Glomerular endothelial cell (primary cell): Measurements from ENCODE around the gene ELF5. TPM values are rescaled to one million over a fixed set of nuclear protein-coding genes. Genes with fewer than 3 reads are reported as not detected.

Experiments used
- DNase-seq: peaks from one replicate; pipeline ENCODE4 v3.0.0-alpha.2; 2011; ENCODE audit warnings: low read depth, low spot score; ENCODE audit errors: extremely low read depth
- total RNA-seq: library from RNA; depleted of rRNA; stranded (reverse); fragments of >200 nt; gene quantifications from 2 replicates; pipeline ENCODE4 v1.2.3, GENCODE V29; 2015

The ELF5 gene
- not detected in 2 replicates for total RNA-seq

GRCh38 chr11:34513682-34514449 lies at the start of gene ELF5:
Gene ELF5, minus strand, starts transcription at chr11:34513794. Its CDS starts 8,045 bp downstream, at chr11:34505749.
- no peak for DNase-seq

GRCh38 chr11:34562976-34563375 lies 49.4 kb upstream of the ELF5 start:
- DNase-seq: no peak

DNA sequence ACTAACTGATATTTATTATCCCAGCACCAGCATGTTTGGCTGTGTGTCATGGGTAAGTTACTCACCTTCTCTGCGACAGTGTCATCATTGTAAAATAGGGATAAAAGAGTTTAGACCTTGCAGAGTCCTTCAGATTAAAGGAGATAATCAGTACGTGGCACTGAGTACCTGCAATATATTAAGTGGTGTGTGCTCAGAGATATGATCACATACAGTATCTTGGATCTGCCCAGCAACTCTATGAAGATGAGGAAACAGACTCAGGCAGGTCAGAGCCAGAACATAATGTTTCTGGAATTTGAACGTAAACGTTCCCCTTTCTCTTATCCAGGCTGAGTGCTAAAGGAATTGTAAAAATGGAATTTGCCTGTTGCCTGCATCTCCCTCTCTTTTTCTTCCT lies 46.9 kb upstream of the ELF5 start:
- no peak for DNase-seq

DNA sequence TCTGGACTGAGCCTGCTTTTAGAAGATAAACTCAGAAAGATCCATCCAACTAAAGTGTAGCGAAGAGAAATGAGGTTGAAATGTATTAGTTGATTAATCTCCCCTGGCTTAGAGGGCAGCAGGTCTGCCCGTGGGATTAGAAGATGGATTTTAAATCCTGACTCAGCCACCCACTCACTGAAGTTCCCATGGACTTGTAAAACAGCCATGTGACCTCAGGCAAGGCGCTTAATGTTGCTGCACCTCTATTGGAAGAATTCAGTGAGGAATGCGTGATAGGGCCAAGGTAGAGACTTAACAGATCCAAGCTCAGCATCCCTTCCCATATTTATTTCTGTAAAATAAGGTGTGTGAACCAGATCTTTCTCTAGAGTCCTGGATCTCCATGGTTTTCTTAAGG lies 45.1 kb upstream of the ELF5 start:
- DNase-seq: no peak

DNA sequence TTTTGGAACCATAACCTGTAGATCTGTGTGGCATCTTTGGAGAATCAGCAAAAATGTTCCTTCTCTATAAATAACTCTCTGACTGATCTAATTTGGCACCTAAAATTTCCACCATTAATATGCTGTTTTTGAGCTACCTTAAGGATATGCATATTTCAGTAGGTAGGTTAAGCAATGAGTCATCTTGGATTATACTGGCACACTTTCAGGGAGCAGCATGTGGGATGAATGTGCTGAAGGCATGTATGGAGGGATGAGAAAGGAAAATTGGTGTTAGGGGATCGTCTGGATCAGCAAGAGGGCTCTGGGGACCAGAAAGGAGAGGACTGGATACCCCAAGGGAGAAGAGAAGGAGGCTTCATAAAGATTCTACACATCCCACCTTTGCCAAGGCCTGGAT lies 44.6 kb upstream of the ELF5 start:
- no peak for DNase-seq

- no peak for DNase-seq
Measured at GRCh38 chr11:34552270-34552669, 38.7 kb upstream of the ELF5 start.

GRCh38 chr11:34549271-34549670 lies 35.7 kb upstream of the ELF5 start:
- no peak for DNase-seq

DNA sequence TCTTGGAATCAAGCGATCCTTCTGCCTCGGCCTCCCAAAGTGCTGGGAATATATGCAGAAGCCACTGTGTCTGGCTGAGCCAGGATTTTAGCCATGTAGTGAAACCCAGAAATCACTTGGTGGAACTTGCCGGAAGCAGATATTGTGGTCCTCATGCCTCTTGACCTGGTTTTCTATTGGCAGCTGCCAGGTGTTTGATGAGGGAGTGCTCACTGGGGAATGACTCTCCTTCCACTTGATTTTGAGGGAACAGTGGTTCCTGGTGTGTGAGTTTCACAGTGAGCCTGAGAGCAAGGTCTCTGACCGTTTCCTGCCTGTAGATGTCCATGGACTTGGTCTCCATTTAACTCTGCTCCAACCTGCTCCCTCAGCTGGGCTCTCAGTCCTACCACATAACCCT lies 34.7 kb upstream of the ELF5 start:
- no peak for DNase-seq

DNA sequence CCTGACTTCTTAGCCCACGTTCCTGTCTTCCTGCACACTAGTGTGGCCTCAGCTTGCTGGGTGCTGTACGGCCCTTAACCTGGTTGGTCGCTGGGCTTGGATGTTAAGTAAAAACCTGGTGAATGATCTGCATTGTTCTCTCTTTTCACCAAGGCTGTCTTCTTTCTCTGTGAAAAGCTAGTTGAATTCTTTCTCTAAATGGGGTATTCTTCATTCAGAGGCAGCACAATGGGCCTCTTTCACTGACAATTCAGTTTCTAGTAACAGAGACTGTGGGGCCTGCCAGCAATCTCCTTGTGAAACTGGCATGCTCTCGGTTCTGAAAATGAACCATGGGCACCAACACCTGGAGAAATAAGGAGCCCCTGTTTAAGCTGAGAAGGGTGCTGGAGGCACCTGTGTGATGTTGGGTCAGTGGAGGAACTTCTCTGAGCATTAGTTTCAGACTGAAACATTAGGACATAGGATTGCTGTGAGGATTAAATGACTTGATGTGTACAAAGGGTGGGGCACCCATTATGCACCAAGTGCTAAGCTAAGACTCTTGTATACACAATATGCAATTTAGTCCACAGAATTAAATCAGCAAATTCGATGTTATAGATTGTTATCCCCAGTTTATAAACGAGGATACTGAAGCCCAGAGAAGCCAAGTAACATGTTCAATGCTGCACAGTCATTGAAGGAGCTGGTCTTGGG lies 33.1 kb upstream of the ELF5 start:
- no peak for DNase-seq

DNA sequence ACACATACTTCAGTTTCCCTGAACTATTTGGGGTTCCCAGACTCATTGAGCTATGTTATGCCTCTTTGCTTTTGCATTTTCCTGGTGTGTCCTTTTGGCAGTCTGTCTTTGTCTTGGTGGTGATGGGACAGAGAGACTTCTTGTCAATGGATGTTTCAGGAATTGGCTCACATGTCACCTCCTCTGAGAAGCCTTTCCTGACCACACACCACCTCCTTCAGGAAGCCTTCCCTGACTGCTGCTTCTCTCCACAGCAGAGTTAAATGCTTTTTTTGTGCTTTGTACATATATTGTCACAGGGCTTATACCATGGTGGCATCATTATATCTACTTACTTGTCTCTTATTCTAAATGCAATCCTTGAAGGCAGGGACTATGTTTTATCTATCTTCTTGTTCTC lies 28.5 kb upstream of the ELF5 start:
- DNase-seq: no peak

- no peak for DNase-seq
Measured at GRCh38 chr11:34540870-34541269, 27.3 kb upstream of the ELF5 start.

GRCh38 chr11:34537636-34538035 lies 24.0 kb upstream of the ELF5 start:
- DNase-seq: no peak

DNA sequence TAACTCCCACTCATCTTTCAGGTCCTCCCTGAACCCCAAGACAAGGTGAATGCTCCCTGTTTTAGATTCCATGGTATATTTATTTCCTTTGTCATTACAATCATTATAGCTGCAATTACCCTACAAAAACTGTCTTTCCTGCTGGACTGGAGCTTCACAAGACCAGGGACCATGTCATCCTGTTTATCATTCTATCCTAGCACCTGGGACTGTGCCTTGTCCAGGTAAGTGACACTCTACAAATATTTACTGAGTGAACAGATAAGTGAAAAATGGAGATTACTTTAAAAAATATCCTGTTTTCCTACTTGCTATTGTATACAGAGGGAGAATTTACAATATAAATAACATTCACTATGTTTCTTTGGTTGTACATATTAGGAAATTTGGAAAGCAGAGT lies 22.5 kb upstream of the ELF5 start:
- DNase-seq: no peak

DNA sequence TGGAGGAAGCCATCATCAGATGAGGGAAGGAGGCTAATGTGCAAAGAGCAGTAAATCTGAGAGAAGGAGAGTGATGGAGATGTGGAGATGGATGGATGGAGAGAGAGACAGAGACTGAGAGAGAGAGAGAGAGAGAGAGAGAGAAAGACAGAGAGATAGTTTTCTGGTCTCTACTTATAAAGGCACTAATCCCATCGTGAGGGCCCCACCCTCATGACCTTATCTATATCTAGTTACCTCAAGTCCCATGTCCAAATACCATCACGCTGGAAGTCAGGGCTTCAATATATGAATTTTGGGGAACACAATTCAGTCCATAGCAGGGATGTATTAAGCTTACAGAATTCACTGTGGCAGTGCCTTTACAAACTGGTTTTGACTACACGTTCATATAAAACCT lies 21.2 kb upstream of the ELF5 start:
- DNase-seq: no peak

DNA sequence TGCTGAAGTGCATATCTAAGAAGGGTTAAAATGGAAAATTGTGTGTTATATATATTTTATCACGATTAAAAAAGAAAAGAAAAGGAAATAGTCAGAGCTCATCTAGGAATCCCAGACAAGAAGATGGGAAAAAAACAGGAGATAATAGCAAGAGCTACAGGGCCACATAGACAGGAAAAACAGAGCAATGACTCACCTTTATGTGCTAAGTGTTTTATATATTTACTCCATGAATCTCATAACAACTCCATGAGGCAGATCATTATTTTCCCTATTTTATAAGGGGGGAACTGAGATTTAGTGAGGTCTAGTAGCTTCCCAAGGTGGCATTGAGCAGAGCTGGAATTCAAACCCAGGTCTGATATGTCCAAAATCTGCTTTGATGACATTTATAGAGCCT lies 18.1 kb upstream of the ELF5 start:
- DNase-seq: no peak

- no peak for DNase-seq
Measured at GRCh38 chr11:34530545-34531234, 17.1 kb upstream of the ELF5 start.

DNA sequence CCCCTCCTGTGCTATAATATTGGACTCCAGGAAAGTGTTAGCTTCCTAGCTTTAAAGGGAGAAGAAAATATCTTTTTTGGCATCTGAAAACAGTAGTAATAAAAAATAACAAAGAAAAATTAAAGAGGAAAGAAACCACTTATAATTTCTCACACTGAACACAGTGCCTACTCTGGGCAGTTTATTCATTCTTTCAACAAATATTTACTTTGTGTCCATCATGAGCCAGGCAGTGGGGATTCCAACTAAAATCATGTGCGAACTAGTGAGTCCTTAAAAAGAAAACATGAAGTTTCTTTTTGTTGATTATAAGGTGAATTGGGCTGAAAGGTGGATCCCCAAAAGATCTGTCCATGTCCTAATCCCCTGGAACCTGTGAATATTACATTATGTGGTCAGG lies 16.0 kb upstream of the ELF5 start:
- DNase-seq: no peak

DNA sequence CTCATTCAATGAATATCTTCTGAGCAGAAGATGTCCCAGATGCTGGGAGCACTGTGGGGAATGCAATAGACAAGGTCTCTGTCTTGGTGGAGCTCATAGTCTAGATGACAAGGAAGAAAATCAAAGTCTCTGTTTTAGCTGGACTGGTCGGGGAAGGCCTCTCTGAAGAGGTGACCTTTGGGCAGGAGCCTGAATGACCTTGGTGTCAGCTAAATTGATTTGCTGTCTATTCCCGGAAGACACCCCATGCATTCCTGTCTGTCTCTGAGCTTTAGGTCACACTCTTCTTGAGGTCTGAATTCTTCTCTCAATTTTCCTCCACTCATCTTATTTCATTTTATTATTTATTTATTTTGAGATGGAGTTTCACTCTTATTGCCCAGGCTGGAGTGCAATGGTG lies 14.5 kb upstream of the ELF5 start:
- DNase-seq: no peak

GRCh38 chr11:34525888-34526657 lies 12.5 kb upstream of the ELF5 start:
- no peak for DNase-seq

- no peak for DNase-seq
Measured at GRCh38 chr11:34525098-34525497, 11.5 kb upstream of the ELF5 start.

DNA sequence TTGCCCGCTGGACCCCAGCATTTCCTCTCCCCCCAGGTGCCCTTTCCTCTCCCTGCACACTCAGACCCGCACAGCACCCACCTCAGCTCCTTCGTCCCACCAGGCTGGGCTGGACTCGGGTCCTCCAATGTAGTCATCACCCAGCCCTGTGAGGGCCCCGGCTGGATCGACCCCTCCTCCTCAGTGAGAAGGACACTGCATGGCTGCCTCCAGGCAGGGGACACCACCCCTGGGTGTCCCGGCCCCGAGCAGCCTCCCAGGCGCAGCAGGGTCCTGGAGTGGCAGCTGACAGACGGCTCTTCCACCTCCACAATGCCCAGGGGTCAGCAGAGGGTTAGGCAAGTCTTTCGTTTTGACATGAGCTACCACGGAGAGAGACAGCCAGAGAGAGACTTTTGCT lies 11.1 kb upstream of the ELF5 start:
- no peak for DNase-seq
